ENCODE results near the gene RGS12.

RGS12 gene

GRCh38 chr4:3312362-3312761 lies 19.5 kb downstream of the RGS12 start:
- TF ChIP-seq, protein P1, sequence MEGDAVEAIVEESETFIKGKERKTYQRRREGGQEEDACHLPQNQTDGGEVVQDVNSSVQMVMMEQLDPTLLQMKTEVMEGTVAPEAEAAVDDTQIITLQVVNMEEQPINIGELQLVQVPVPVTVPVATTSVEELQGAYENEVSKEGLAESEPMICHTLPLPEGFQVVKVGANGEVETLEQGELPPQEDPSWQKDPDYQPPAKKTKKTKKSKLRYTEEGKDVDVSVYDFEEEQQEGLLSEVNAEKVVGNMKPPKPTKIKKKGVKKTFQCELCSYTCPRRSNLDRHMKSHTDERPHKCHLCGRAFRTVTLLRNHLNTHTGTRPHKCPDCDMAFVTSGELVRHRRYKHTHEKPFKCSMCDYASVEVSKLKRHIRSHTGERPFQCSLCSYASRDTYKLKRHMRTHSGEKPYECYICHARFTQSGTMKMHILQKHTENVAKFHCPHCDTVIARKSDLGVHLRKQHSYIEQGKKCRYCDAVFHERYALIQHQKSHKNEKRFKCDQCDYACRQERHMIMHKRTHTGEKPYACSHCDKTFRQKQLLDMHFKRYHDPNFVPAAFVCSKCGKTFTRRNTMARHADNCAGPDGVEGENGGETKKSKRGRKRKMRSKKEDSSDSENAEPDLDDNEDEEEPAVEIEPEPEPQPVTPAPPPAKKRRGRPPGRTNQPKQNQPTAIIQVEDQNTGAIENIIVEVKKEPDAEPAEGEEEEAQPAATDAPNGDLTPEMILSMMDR (IDR thresholded peaks at IDR 0.05; ENCODE audit: extremely low read depth, missing control alignments) = no peak

DNA sequence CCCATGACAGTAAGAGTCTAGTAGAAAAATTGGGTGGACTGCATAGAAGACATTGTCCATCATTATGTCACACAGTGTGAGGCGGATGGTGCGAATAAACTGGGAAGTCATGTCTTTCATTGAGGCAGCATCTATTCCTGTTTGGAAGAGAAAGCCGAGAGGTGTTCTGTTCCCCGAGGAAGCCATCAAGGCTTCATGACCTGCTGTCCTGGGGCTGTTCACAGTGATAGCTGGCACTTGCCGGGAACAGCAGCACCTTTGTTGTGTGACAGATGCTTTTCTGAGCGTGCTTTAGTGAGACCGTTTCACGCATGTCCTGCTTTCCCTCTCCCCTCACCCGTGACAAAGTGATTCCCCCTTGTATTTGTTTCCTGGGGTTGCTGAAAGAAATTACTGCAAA lies 20.3 kb downstream of the RGS12 start:
- TF ChIP-seq, protein P1 (IDR thresholded peaks at IDR 0.05; ENCODE audit: extremely low read depth, missing control alignments) = no peak
- DNase-seq (ENCODE audit: low spot score) = no peak

More at GRCh38 chr4:3312362-3312761, 19.5 kb downstream of the RGS12 start:
- DNase-seq (ENCODE audit: low spot score) = no peak

DNA sequence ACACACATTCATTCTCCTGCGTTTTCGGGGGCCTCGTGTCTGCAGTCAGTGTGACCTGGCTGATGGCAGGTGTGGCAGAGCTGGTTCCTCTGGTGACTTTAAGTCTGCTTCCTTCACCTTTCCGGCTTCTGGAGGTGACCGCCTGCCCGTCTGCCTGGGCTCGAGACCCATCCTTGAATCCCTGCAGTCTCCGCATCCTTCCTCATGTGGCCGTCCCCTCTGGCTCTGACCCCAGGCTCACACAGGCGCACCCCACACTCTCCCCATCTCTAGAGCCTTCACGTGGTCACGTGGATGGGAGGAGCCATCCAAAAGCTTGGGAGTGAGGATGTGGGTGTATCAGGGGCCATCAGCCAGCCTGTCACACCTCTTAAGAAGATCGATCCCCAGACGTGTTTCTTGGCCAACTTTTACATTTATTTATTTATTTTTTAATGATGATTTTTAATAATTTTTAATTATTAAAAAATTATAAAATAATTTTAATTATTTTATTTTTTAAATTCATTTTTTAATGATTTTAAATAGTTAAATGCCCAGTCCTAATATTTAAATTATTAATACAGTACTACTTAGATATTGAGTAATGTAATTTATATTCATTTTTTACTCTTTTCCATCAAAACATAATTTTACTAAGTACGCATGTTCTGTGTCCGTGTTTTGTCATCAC lies 20.9 kb downstream of the RGS12 start:
- DNase-seq (ENCODE audit: low spot score) = no peak
- TF ChIP-seq, protein P1 (IDR thresholded peaks at IDR 0.05; ENCODE audit: extremely low read depth, missing control alignments) = no peak

DNA sequence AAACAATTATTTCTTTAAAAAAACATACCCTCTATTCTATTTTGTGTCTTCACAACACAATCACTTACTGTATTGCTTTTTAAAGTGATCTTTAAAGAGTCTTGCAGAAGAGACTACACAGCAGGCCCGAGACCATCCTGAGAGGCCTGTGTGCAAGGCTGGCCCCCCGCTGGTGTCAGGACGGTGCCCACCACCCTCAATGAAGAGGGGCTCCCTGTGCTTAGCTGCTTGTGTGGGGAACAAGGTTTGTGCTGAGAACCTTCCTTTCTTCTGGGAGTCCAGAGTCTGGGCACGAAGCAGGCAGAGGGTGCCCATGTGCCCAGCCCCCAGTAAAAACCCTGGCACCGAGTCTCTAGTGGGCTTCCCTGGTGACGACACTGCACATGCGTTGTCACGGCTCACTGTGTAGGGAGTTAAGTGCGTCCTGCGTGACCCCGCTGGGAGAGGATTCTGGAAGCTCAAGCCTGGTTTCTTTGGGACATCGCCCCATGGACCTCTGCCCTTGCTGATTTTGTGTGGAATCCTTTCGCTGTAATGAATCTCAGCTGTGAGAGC lies 22.0 kb downstream of the RGS12 start:
- TF ChIP-seq, protein P1 (IDR thresholded peaks at IDR 0.05; ENCODE audit: extremely low read depth, missing control alignments) = no peak
- DNase-seq (ENCODE audit: low spot score) = no peak

DNA sequence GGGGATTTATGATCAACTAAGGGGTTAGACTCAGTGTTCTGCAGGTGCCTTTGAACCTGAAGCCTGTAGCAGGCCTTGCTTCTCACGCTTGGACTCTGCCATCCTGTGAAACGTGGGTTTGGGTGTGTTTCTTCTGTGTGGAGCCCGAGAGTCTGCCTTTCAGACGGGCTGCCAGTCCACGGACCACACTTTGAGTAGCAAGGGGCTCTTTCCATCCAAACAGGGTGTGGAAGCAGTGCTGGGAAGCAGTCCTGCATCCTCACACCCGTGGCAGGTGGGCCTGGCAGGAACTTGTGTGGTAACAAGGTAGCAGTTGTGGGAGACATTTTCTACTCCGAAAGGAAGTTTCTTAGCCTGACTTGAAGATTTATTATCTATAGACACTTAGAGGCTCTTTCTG lies 22.7 kb downstream of the RGS12 start:
- no peak for DNase-seq (ENCODE audit: low spot score)
- TF ChIP-seq, protein P1 (IDR thresholded peaks at IDR 0.05; ENCODE audit: extremely low read depth, missing control alignments) = no peak

- TF ChIP-seq, protein P1 (IDR thresholded peaks at IDR 0.05; ENCODE audit: extremely low read depth, missing control alignments) = no peak
- no peak for DNase-seq (ENCODE audit: low spot score)
Observed at GRCh38 chr4:3316146-3316545, 23.3 kb downstream of the RGS12 start.

DNA sequence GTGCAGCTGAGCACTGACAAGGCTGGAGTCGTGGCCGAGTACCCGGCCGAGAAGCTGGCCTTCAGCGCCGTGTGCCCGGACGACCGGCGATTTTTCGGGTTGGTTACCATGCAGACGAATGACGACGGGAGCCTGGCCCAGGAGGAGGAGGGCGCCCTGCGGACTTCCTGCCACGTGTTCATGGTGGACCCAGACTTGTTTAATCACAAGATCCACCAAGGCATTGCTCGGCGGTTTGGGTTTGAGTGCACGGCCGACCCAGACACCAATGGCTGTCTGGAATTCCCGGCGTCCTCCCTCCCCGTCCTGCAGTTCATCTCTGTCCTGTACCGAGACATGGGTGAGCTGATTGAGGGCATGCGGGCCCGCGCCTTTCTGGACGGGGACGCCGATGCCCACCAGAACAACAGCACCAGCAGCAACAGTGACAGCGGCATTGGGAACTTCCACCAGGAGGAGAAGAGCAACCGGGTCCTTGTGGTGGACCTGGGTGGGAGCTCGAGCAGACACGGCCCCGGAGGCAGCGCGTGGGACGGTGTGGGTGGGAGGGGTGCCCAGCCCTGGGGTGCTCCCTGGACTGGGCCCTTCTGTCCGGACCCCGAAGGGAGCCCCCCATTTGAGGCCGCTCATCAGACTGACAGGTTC lies 24.3 kb downstream of the RGS12 start:
- TF ChIP-seq, protein P1 (IDR thresholded peaks at IDR 0.05; ENCODE audit: extremely low read depth, missing control alignments) = no peak

More for the DNA sequence above, 24.3 kb downstream of the RGS12 start:
- no peak for DNase-seq (ENCODE audit: low spot score)
